Bladder microvascular endothelial cell (primary cell): Measurements from ENCODE around the gene LRRN2. TPM values are rescaled to one million over a fixed set of nuclear protein-coding genes. Genes with fewer than 3 reads are reported as not detected.

Experiments
- total RNA-seq: library from RNA; depleted of rRNA; stranded (reverse); fragments of >200 nt; gene quantifications from 2 replicates; pipeline ENCODE4 v1.2.3, GENCODE V29; 2014

LRRN2 gene
- total RNA-seq: 0.19 TPM in 1 of 2 replicates, not detected in the other

GRCh38 chr1:204685236-204686006 is at the start of gene LRRN2:
Gene LRRN2 (minus strand): TSS chr1:204685738. CDS start chr1:204619992, 65,746 bp downstream.

Other genes starting within 250 kb of the LRRN2 start
- 16.5 and 30.3 TPM in 2 replicates for gene PIK3C2B, start 190.9 kb downstream of the LRRN2 start, total RNA-seq
- 12.8 and 43.1 TPM in 2 replicates for gene MDM4, start 169.3 kb downstream of the LRRN2 start, total RNA-seq
- gene NFASC, start 185.1 kb upstream of the LRRN2 start, total RNA-seq: under 0.01 and 0.06 TPM in 2 replicates